Ishikawa (cell line): ENCODE results near the gene KAT7.

ENCODE experiments used
- CEBPB ChIP-seq: IDR thresholded peaks from 2 replicates; pipeline ENCODE4 v1.6.1; 2012
- CREB1 ChIP-seq: IDR thresholded peaks from 2 replicates; pipeline ENCODE4 v1.6.1; 2012; ENCODE audit warnings: low read depth
- EGR1 ChIP-seq: IDR thresholded peaks from 2 replicates; pipeline ENCODE4 v1.6.1; 2012
- EP300 ChIP-seq: IDR thresholded peaks from 2 replicates; pipeline ENCODE4 v1.6.1; 2012; ENCODE audit warnings: borderline replicate concordance
- FOXM1 ChIP-seq: IDR thresholded peaks from 2 replicates; pipeline ENCODE4 v1.6.1; 2012; ENCODE audit warnings: low read depth, borderline replicate concordance
- NFIC ChIP-seq: IDR thresholded peaks from 2 replicates; pipeline ENCODE4 v1.6.1; 2012
- RAD21 ChIP-seq: IDR thresholded peaks from 2 replicates; pipeline ENCODE4 v1.6.1; 2012; ENCODE audit warnings: low read depth
- TAF1 ChIP-seq: IDR thresholded peaks from 2 replicates; pipeline ENCODE4 v1.6.1; 2012; ENCODE audit warnings: low read depth, mild to moderate bottlenecking
- TCF12 ChIP-seq: IDR thresholded peaks from 2 replicates; pipeline ENCODE4 v1.6.1; 2012; ENCODE audit warnings: low read depth
- TEAD4 ChIP-seq: IDR thresholded peaks from 2 replicates; pipeline ENCODE4 v1.6.1; 2012
- USF1 ChIP-seq: IDR thresholded peaks from 2 replicates; pipeline ENCODE4 v1.6.1; 2012
- YY1 ChIP-seq: IDR thresholded peaks from 2 replicates; pipeline ENCODE4 v1.6.1; 2012; ENCODE audit warnings: low read depth
- ZBTB7A ChIP-seq: IDR thresholded peaks from 2 replicates; pipeline ENCODE4 v1.6.1; 2012; ENCODE audit warnings: low read depth
- TF ChIP-seq, protein P1 (sequence below): IDR thresholded peaks from 2 replicates; pipeline ENCODE4 v1.6.1; 2012; ENCODE audit warnings: low read depth, mild to moderate bottlenecking
- TF ChIP-seq, protein P2 (sequence below): IDR thresholded peaks from 2 replicates; pipeline ENCODE4 v1.6.1; 2012

The KAT7 gene

GRCh38 chr17:49880291-49881053, 92.0 kb downstream of the KAT7 start:
- TF ChIP-seq ZBTB7A (peak; percentile 70; the same call in 1 of the 2 replicates), CREB1 (no peak), CEBPB (no peak), EP300 (no peak), TEAD4 (0 out of 2 replicates have a peak, but pooled peaks have one; percentile 37), RAD21 (peak; percentile 94), USF1 (no peak), NFIC (peak; percentile 13; the same call in 1 of the 2 replicates), FOXM1 (no peak; the same call in 1 of the 2 replicates), TAF1 (0 out of 2 replicates have a peak, but pooled peaks have one; percentile 26), YY1 (no peak), TCF12 (peak; percentile 48; the same call in 1 of the 2 replicates), EGR1 (no peak)
- TF ChIP-seq, protein P1, sequence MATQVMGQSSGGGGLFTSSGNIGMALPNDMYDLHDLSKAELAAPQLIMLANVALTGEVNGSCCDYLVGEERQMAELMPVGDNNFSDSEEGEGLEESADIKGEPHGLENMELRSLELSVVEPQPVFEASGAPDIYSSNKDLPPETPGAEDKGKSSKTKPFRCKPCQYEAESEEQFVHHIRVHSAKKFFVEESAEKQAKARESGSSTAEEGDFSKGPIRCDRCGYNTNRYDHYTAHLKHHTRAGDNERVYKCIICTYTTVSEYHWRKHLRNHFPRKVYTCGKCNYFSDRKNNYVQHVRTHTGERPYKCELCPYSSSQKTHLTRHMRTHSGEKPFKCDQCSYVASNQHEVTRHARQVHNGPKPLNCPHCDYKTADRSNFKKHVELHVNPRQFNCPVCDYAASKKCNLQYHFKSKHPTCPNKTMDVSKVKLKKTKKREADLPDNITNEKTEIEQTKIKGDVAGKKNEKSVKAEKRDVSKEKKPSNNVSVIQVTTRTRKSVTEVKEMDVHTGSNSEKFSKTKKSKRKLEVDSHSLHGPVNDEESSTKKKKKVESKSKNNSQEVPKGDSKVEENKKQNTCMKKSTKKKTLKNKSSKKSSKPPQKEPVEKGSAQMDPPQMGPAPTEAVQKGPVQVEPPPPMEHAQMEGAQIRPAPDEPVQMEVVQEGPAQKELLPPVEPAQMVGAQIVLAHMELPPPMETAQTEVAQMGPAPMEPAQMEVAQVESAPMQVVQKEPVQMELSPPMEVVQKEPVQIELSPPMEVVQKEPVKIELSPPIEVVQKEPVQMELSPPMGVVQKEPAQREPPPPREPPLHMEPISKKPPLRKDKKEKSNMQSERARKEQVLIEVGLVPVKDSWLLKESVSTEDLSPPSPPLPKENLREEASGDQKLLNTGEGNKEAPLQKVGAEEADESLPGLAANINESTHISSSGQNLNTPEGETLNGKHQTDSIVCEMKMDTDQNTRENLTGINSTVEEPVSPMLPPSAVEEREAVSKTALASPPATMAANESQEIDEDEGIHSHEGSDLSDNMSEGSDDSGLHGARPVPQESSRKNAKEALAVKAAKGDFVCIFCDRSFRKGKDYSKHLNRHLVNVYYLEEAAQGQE = no peak
- TF ChIP-seq, protein P2, sequence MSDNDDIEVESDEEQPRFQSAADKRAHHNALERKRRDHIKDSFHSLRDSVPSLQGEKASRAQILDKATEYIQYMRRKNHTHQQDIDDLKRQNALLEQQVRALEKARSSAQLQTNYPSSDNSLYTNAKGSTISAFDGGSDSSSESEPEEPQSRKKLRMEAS = 0 out of 2 replicates have a peak, but pooled peaks have one; percentile 14

DNA sequence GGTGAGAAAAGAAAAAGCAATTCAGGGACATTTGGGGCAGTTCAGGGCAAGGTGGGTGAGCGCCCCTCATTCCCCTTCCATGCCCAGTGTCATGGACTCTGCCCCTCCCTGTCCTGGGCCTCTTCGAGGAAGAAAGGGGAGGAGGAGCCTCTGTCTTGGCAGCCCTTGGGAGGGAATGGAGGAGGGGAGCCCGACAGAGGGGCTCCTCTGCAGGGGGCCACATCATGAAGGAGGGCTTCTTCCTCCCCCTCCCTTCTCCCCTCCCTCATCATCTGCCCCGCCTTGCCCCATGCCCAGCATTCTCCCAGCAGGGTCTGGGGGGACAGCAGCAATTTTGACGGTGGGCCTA, 92.5 kb downstream of the KAT7 start:
- TF ChIP-seq ZBTB7A (no peak), EP300 (no peak), CEBPB (no peak), TAF1 (no peak), NFIC (no peak), YY1 (no peak), TEAD4 (no peak), RAD21 (no peak)

DNA sequence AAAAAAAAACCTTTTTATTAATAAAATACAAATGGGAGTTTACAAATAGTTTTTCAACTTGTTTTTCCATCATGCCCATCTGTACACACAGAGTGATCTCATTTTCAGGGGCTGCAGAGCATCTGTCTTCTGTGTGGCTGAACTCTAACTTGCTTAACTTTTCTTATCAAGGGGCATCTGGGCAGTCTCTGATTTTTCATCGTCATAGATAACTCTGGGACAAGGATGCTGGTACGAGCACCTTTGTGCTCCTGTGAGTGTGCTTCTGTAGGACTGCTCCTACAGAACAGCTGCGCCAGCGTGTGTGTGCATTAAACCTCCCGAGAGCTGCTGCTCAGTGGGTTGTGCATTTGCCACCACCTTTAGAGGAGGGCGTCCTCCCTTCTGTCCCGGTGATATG, 94.0 kb downstream of the KAT7 start:
- no peak for TF ChIP-seq CREB1
- no peak for TF ChIP-seq EGR1
- TF ChIP-seq NFIC = no peak
- TF ChIP-seq TAF1 = no peak
- no peak for TF ChIP-seq TEAD4
- TF ChIP-seq CEBPB = no peak
- no peak for TF ChIP-seq YY1
- no peak for TF ChIP-seq USF1
- TF ChIP-seq FOXM1 = no peak
- TF ChIP-seq, protein P2 = no peak
- TF ChIP-seq TCF12 = no peak
- TF ChIP-seq, protein P1 = no peak
- no peak for TF ChIP-seq EP300
- no peak for TF ChIP-seq RAD21
- no peak for TF ChIP-seq ZBTB7A
